Activated T-helper 1 cell treated with anti-CD3 and anti-CD28 coated beads, Interleukin-12 subunit alpha, Interleukin-12 subunit beta, Interleukin-2, Interleukin-4 antibody, amounts not matched to agents 30 ng/mL and 10 ng/mL and 1 ng/mL, durations not matched to agents 14 hours and 24 hours and 36 hours (primary cell): ENCODE measurements around the gene TBC1D25. TPM values are rescaled to one million over a fixed set of nuclear protein-coding genes. Genes with fewer than 3 reads are reported as not detected.
A peak's percentile ranks its signal among the peaks of the same experiment; 100 is the strongest.
"Not testable (repeated sequence)": the region's sequence is repeated elsewhere in the genome, so short reads cannot be mapped to it uniquely, and the experiment has no call there.

Experiments used
- DNase-seq: peaks from one replicate; pipeline ENCODE4 v3.0.0; 2021; ENCODE audit warnings: low spot score
- H3K27ac Mint-ChIP-seq: one replicate; pipeline ENCODE4 v1.8.0; 2021; ENCODE audit warnings: mild to moderate bottlenecking, mixed read lengths
- H3K27me3 Mint-ChIP-seq: one replicate; pipeline ENCODE4 v1.8.0; 2022; ENCODE audit warnings: mild to moderate bottlenecking, moderate library complexity, mixed read lengths; ENCODE audit not compliant: insufficient read depth
- H3K36me3 Mint-ChIP-seq: one replicate; pipeline ENCODE4 v1.8.0; 2021; ENCODE audit warnings: low read depth, mixed read lengths
- H3K4me1 Mint-ChIP-seq: one replicate; pipeline ENCODE4 v1.8.0; 2021; ENCODE audit warnings: low read depth, mixed read lengths
- H3K4me3 Mint-ChIP-seq: one replicate; pipeline ENCODE4 v1.8.0; 2021; ENCODE audit warnings: mild to moderate bottlenecking, moderate library complexity, mixed read lengths
- H3K9me3 Mint-ChIP-seq: one replicate; pipeline ENCODE4 v1.8.0; 2021; ENCODE audit warnings: mixed read lengths
- intact Hi-C: fragments of 100-400 bp; cut with micrococcal nuclease; formaldehyde crosslinking; loops from one replicate; pipeline ENCODE4 v1.15.1; 2024
- total RNA-seq: library from RNA; stranded (reverse); gene quantifications from 2 replicates; pipeline ENCODE4 v1.2.3, GENCODE V29; 2022

TBC1D25 gene
- total RNA-seq, 1 donor from 2014 or later, result 16.0 TPM

DNA sequence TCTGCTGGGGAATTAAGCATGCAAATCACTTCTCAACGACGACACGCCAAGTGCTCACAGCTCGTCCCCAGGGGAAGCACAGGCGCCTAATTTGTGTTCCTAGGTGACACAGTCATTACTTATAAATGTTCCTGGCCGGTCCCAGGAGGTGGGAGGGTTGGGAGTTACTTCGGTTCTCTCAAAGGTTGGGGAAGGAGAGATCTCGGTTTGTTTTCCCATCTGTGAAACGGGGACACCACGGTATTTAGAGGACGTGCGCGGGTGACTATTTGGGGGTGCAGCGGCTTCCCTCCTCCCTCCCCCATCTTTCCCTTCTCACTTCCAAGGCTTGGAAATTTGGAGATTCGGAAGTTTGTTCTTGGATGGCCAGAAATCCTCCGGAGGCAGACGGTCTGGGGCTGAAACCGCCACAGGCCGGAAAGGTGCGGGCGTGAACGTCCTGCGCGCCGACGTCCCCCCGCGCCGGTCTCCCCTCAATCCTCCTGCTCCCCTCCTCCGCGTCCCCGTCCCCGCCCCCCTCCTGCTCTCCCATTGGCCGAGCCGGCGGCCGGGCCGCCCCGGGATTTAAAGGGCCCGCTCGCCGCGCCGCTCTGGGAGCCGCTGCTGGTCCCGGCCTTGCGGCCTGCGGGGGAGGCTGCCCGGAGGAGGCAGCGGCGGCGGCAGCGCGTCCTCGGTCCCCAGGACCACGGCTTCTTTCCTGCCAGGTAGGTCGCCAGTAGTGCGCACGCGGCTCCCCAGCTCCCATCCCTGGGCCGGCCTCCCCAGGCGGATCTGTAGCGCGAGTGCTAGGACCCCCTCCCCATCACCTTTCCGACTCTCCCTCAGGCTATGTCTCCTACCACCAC lies 30.9 kb upstream of the TBC1D25 start, which contains the start of gene PORCN:
PORCN (plus strand) TSS at position 593 of the 845 bp plus-strand sequence. CDS start 829 bp downstream, outside the sequence.
- Mint-ChIP-seq H3K4me1 (peaks cover 21% of the 10 kb centered on the region), H3K9me3 (no peaks in the 10 kb centered on the region), H3K36me3 (peaks cover 2% of the 10 kb centered on the region), H3K27me3 (no peaks in the 10 kb centered on the region), H3K27ac (peak within 1 kb of the TSS; percentile 90), H3K4me3 (peak within 1 kb of the TSS; percentile 93)
- DNase-seq, result peak; percentile 73
- intact Hi-C loops, result loop anchor here (1.0 to 5.0 kb wide), 6 partner anchors 13 to 89 kb away; partner anchors contain the start of genes EBP, FTSJ1, RBM3 and WDR13

DNA sequence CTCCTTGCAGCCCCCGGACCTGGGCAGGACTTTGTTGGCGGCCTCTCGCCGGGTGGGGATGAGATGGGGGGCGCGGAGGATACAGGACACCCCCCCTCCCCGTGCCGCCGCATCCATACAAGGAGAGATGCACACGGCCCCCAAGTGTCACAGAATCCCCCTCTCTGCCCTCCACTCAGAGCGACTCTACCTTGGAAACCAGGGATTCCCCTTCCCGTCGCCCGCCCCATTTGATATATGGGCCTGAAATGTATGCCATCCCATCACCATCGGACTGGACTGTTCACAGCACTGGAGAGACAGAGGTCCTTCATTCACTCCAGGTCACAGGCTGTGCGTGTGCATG lies 30.3 kb upstream of the TBC1D25 start:
- H3K27me3 Mint-ChIP-seq, result no peaks in the 10 kb centered on the region
- H3K4me1 Mint-ChIP-seq, result peaks cover 21% of the 10 kb centered on the region
- H3K9me3 Mint-ChIP-seq, result no peaks in the 10 kb centered on the region
- peak overlapping the region; percentile 93 for H3K4me3 Mint-ChIP-seq
- peak overlapping the region; percentile 90 for H3K27ac Mint-ChIP-seq
- no peak for DNase-seq
- intact Hi-C loops, result loop anchor here (2.0 to 5.0 kb wide), 2 partner anchors 33 to 40 kb away; no protein-coding TSS in a partner anchor
- peaks cover 2% of the 10 kb centered on the region for H3K36me3 Mint-ChIP-seq

DNA sequence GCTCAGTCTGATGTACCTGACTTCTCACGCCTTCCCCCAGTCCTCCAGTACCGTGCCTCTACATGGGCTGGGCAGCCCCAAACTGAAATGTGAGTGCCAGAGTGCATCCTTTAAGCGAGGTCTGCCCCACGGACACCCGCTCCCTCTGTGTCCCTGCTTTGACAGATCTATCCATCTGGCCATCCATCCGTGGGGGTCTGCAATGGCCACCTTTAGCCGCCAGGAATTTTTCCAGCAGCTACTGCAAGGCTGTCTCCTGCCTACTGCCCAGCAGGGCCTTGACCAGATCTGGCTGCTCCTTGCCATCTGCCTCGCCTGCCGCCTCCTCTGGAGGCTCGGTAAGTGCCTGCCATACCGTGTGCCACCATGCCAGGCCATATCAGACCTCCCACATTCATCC lies 29.9 kb upstream of the TBC1D25 start:
- Mint-ChIP-seq H3K9me3 (no peaks in the 10 kb centered on the region), H3K36me3 (peaks cover 4% of the 10 kb centered on the region), H3K27me3 (no peaks in the 10 kb centered on the region), H3K4me3 (peak overlapping the region; percentile 93), H3K4me1 (peaks cover 21% of the 10 kb centered on the region), H3K27ac (peak overlapping the region; percentile 90)
- no peak for DNase-seq
- intact Hi-C loops, result loop anchor here (2.0 to 5.0 kb wide), 2 partner anchors 33 to 41 kb away; no protein-coding TSS in a partner anchor

DNA sequence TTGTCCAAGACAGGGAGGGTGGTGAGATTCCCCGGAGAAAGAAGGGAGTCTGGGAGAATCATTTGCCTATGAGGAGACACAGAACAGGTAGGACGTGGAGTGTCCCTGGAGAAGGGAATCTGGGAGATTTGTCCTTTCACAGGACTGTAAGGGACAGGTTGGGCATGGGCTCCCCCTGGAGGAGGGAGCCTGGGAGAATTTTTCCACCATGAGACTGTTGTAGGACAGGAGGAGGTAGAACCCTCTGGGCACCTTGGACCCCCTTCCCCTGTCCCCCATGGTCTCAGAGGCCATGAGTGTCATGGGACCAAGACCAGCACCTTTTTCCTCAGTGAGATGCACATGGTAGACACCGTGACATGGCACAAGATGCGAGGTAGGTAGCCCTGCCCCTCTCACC lies 28.0 kb upstream of the TBC1D25 start:
- H3K27ac Mint-ChIP-seq, result no peak overlapping the region
- peaks cover 12% of the 10 kb centered on the region for H3K36me3 Mint-ChIP-seq
- H3K4me3 Mint-ChIP-seq, result no peak overlapping the region
- intact Hi-C loops, result no loop called here
- no peaks in the 10 kb centered on the region for H3K9me3 Mint-ChIP-seq
- no peak for DNase-seq
- H3K4me1 Mint-ChIP-seq, result peaks cover 21% of the 10 kb centered on the region
- no peaks in the 10 kb centered on the region for H3K27me3 Mint-ChIP-seq

DNA sequence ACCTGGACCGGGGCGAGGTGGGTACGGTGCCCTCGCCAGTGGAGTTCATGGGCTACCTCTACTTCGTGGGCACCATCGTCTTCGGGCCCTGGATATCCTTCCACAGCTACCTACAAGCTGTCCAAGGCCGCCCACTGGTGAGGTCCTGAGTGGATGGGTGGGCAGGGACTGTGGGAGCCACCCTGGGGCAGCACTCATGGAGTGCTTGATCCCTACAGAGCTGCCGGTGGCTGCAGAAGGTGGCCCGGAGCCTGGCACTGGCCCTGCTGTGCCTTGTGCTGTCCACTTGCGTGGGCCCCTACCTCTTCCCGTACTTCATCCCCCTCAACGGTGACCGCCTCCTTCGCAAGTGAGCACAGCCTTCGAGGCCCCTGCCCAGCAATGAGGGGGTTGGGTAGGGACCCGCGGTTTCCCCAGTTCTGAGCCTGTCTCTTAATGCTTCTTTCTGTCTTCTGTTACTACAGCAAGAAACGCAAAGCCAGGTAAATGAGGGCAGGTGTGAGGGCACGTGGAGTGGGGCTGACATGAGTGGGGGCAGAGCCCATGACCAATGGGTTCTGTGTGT lies 27.1 kb upstream of the TBC1D25 start:
- H3K9me3 Mint-ChIP-seq, result no peaks in the 10 kb centered on the region
- intact Hi-C loops, result no loop called here
- H3K4me3 Mint-ChIP-seq, result no peak overlapping the region
- DNase-seq, result no peak
- H3K4me1 Mint-ChIP-seq, result peaks cover 21% of the 10 kb centered on the region
- peaks cover 13% of the 10 kb centered on the region for H3K36me3 Mint-ChIP-seq
- H3K27ac Mint-ChIP-seq, result no peak overlapping the region
- no peaks in the 10 kb centered on the region for H3K27me3 Mint-ChIP-seq

DNA sequence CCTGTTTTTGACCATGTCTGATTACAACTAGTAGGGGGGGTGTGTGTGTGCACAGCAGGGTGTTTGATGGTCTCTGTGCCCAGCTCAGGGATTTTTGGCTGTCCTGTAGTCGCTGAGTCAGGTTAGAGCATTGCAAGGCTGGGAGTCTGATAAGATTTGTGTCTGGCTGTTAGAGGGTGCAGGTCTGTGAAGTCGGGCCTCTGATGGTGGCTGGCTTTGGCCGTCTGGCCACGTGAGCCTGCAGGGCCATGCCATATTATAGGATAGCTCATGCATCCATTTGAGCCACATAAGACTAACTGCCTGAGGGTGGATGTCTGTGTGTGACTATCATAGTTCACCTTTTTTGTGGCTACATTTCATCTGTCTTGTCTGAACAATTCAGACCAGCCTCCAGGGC lies 25.8 kb upstream of the TBC1D25 start:
- H3K36me3 Mint-ChIP-seq, result peaks cover 13% of the 10 kb centered on the region
- H3K27me3 Mint-ChIP-seq, result no peaks in the 10 kb centered on the region
- no peak for DNase-seq
- peaks cover 21% of the 10 kb centered on the region for H3K4me1 Mint-ChIP-seq
- H3K27ac Mint-ChIP-seq, result no peak overlapping the region
- no peak overlapping the region for H3K4me3 Mint-ChIP-seq
- intact Hi-C loops, result no loop called here
- no peaks in the 10 kb centered on the region for H3K9me3 Mint-ChIP-seq

- H3K4me1 Mint-ChIP-seq, result peaks cover 22% of the 10 kb centered on the region
- H3K9me3 Mint-ChIP-seq, result no peaks in the 10 kb centered on the region
- H3K4me3 Mint-ChIP-seq, result no peak overlapping the region
- H3K27me3 Mint-ChIP-seq, result no peaks in the 10 kb centered on the region
- H3K36me3 Mint-ChIP-seq, result peaks cover 14% of the 10 kb centered on the region
- no peak for DNase-seq
- intact Hi-C loops, result no loop called here
- no peak overlapping the region for H3K27ac Mint-ChIP-seq
Observed at GRCh38 chrX:48514126-48514806, 25.2 kb upstream of the TBC1D25 start.

GRCh38 chrX:48514868-48515460 lies 24.6 kb upstream of the TBC1D25 start:
- Mint-ChIP-seq H3K4me1 (peaks cover 19% of the 10 kb centered on the region), H3K27me3 (no peaks in the 10 kb centered on the region), H3K27ac (no peak overlapping the region), H3K36me3 (peaks cover 14% of the 10 kb centered on the region), H3K4me3 (no peak overlapping the region), H3K9me3 (no peaks in the 10 kb centered on the region)
- no peak for DNase-seq
- intact Hi-C loops, result no loop called here

GRCh38 chrX:48515842-48516241 lies 23.7 kb upstream of the TBC1D25 start:
- Mint-ChIP-seq H3K4me1 (peaks cover 19% of the 10 kb centered on the region), H3K9me3 (no peaks in the 10 kb centered on the region), H3K4me3 (no peak overlapping the region), H3K27ac (no peak overlapping the region), H3K27me3 (no peaks in the 10 kb centered on the region), H3K36me3 (peaks cover 14% of the 10 kb centered on the region)
- intact Hi-C loops, result no loop called here
- DNase-seq, result no peak

GRCh38 chrX:48516285-48516684 lies 23.2 kb upstream of the TBC1D25 start:
- DNase-seq, result no peak
- no peak overlapping the region for H3K4me3 Mint-ChIP-seq
- peaks cover 19% of the 10 kb centered on the region for H3K4me1 Mint-ChIP-seq
- no peaks in the 10 kb centered on the region for H3K9me3 Mint-ChIP-seq
- H3K27me3 Mint-ChIP-seq, result no peaks in the 10 kb centered on the region
- H3K27ac Mint-ChIP-seq, result no peak overlapping the region
- intact Hi-C loops, result no loop called here
- peaks cover 12% of the 10 kb centered on the region for H3K36me3 Mint-ChIP-seq

- DNase-seq, result no peak
- Mint-ChIP-seq H3K4me1 (peaks cover 18% of the 10 kb centered on the region), H3K4me3 (no peak overlapping the region), H3K36me3 (peaks cover 12% of the 10 kb centered on the region), H3K27ac (no peak overlapping the region), H3K27me3 (no peaks in the 10 kb centered on the region), H3K9me3 (no peaks in the 10 kb centered on the region)
- intact Hi-C loops, result no loop called here
Observed at GRCh38 chrX:48516987-48517386, 22.5 kb upstream of the TBC1D25 start.

DNA sequence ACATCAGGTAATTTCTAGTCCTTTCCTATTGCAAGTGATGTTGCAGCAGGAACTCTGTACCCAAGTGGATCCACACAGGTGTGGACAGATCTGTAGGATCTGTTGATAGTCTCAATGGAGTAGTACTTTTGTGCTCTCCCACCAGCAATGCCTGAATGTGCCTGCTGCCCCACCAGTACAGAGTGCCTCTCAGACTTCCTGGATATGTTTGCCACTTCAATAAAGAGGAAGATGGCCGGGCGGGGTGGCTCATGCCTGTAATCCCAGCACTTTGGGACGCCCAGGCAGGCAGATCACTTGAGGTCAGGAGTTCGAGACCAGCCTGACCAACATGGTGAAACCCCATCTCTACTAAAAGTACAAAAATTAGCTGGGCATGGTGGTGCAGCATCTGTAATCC lies 20.0 kb upstream of the TBC1D25 start:
- intact Hi-C loops, H3K27me3 Mint-ChIP-seq, H3K9me3 Mint-ChIP-seq, H3K4me3 Mint-ChIP-seq, DNase-seq: not testable (repeated sequence)
- peaks cover 22% of the 10 kb centered on the region for H3K4me1 Mint-ChIP-seq
- H3K36me3 Mint-ChIP-seq, result peaks cover 16% of the 10 kb centered on the region
- H3K27ac Mint-ChIP-seq, result peak overlapping the region; percentile 44
